Thyroid gland (tissue), 4 donors: ENCODE results near the gene RAD1. TPM values are rescaled to one million over a fixed set of nuclear protein-coding genes. Genes with fewer than 3 reads are reported as not detected.

Source experiments
- DNase-seq, 2 donors: peaks; one replicate each; pipeline ENCODE4 v3.0.0-alpha.2; 2019
- H3K27ac ChIP-seq, 3 donors: fragments of 200-600 bp; sonication (generic); 1 replicate in 2 of 3; 2 replicates in 1 of 3; pipeline ENCODE4 v1.5.1; 2016 to 2019; ENCODE audit warnings: mild to moderate bottlenecking in 1 of 3, moderate library complexity in 1 of 3
- H3K27me3 ChIP-seq: fragments of 200-600 bp; sonication (generic); one replicate; pipeline ENCODE4 v1.5.1; 2019
- H3K36me3 ChIP-seq, 2 donors: fragments of 200-600 bp; sonication (generic); one replicate each; pipeline ENCODE4 v1.5.1; 2016 to 2019
- H3K4me1 ChIP-seq, 2 donors: fragments of 200-600 bp; sonication (generic); one replicate each; pipeline ENCODE4 v1.5.1; 2017 to 2019
- H3K4me3 ChIP-seq, 3 donors: fragments of 200-600 bp; sonication (generic); replicated peaks in 1 of 3; 1 replicate in 2 of 3; 2 replicates in 1 of 3; pipeline ENCODE4 v1.5.1; 2016; ENCODE audit warnings: mild to moderate bottlenecking in 1 of 3
- H3K9me3 ChIP-seq: fragments of 200-600 bp; sonication (generic); one replicate; pipeline ENCODE4 v1.5.1; 2017
- CTCF ChIP-seq, 6 experiments: fragments of 200-600 bp in 3 of 6; fragments of 450-650 bp in 3 of 6; sonication (generic) in 3 of 6; IDR thresholded peaks; one replicate each; pipeline ENCODE4 v1.5.1; 2016 to 2019; ENCODE audit warnings: antibody characterized with exemption in 6 of 6, mild to moderate bottlenecking in 2 of 6, inconsistent platforms in 1 of 6, moderate library complexity in 1 of 6
- POLR2A ChIP-seq, 2 donors: fragments of 450-650 bp; IDR thresholded peaks; one replicate each; pipeline ENCODE4 v1.6.1; 2017; ENCODE audit warnings: antibody characterized with exemption in 2 of 2, mild to moderate bottlenecking in 2 of 2, moderate library complexity in 1 of 2
- WGBS, 2 donors: methylation state at CpG; one replicate each; pipeline ENCODE4 v1.1.5; 2017; 5-methylcytosine and 5-hydroxymethylcytosine counted together
- intact Hi-C: fragments of 100-400 bp; cut with DNase I; formaldehyde crosslinking; loops from one replicate; pipeline ENCODE4 v1.15.1; 2023
- total RNA-seq, 4 donors: library from RNA; depleted of rRNA; stranded (reverse); fragments of >200 nt; gene quantifications; one replicate each; pipeline ENCODE4 v1.2.3, GENCODE V29; 2016

The RAD1 gene
- total RNA-seq, 4 donors from 2014 or later: 31.1 to 40.7 (median 37.5) TPM

- DNase-seq: peak in 1 of 2 donors; percentile 21
- Histone ChIP-seq H3K27me3 (no peaks in the 10 kb centered on the region), H3K4me3 (no peak overlapping the region), H3K27ac (no peak overlapping the region), H3K4me1 (peaks cover 21 to 27% of the 10 kb centered on the region in 2 donors), H3K36me3 (peaks cover 4 to 7% of the 10 kb centered on the region in 2 donors), H3K9me3 (no peaks in the 10 kb centered on the region)
- intact Hi-C loops: no loop called here
- TF ChIP-seq CTCF (IDR thresholded peaks at IDR 0.05): no peak
- TF ChIP-seq POLR2A (IDR thresholded peaks at IDR 0.05): no peak
- WGBS, 2 donors: 73 to 77% methylated on average over 4 of the region's 4 CpGs
Measured at GRCh38 chr5:34918025-34918424, 2.7 kb upstream of the RAD1 start.

GRCh38 chr5:34916518-34916917 is 1.2 kb upstream of the RAD1 start:
- WGBS, 2 donors: 29 to 32% methylated on average over 6 of the region's 6 CpGs

GRCh38 chr5:34915856-34916192 is 520 bp upstream of the RAD1 start:
- Histone ChIP-seq H3K27ac (peak overlapping the region; percentile 38 to 80 (median 80)), H3K27me3 (no peaks in the 10 kb centered on the region), H3K36me3 (peaks cover 6 to 11% of the 10 kb centered on the region in 2 donors), H3K9me3 (no peaks in the 10 kb centered on the region), H3K4me3 (peak overlapping the region; percentile 70 to 92 (median 72)), H3K4me1 (peaks cover 21 to 27% of the 10 kb centered on the region in 2 donors)
- intact Hi-C loops: no loop called here
- DNase-seq: no peak
- TF ChIP-seq CTCF (IDR thresholded peaks at IDR 0.05) (no peak), POLR2A (IDR thresholded peaks at IDR 0.05) (no peak)
- WGBS, 2 donors: 0 to 1% methylated on average over 20 of the region's 20 CpGs

More at GRCh38 chr5:34916518-34916917, 1.2 kb upstream of the RAD1 start:
- no peak for DNase-seq
- Histone ChIP-seq H3K27me3 (no peaks in the 10 kb centered on the region), H3K36me3 (peaks cover 6 to 7% of the 10 kb centered on the region in 2 donors), H3K9me3 (no peaks in the 10 kb centered on the region), H3K27ac (no peak overlapping the region), H3K4me1 (peaks cover 21 to 27% of the 10 kb centered on the region in 2 donors), H3K4me3 (peak overlapping the region in 1 of 3 donors; percentile 72)
- TF ChIP-seq CTCF (IDR thresholded peaks at IDR 0.05) (no peak), POLR2A (IDR thresholded peaks at IDR 0.05) (no peak)
- intact Hi-C loops: no loop called here

- Histone ChIP-seq H3K36me3 (peaks cover 6 to 15% of the 10 kb centered on the region in 2 donors), H3K4me1 (peaks cover 21 to 27% of the 10 kb centered on the region in 2 donors), H3K27me3 (no peaks in the 10 kb centered on the region), H3K27ac (peak overlapping the region; percentile 15 to 80 (median 80)), H3K9me3 (no peaks in the 10 kb centered on the region), H3K4me3 (peak overlapping the region; percentile 70 to 78 (median 72))
- TF ChIP-seq POLR2A (IDR thresholded peaks at IDR 0.05) (no peak), CTCF (IDR thresholded peaks at IDR 0.05) (no peak)
- intact Hi-C loops: no loop called here
- DNase-seq: peak; percentile 21 to 33
- 4 to 9% methylated on average over 10 to 20 of the region's 20 CpGs for WGBS, 2 donors
Measured at GRCh38 chr5:34914671-34915138, 599 bp downstream of the RAD1 start.

- intact Hi-C loops: no loop called here
- H3K27ac ChIP-seq: no peak overlapping the region
- H3K27me3 ChIP-seq: no peaks in the 10 kb centered on the region
- no peaks in the 10 kb centered on the region for H3K9me3 ChIP-seq
- no peak for TF ChIP-seq POLR2A (IDR thresholded peaks at IDR 0.05)
- no peak for TF ChIP-seq CTCF (IDR thresholded peaks at IDR 0.05)
- WGBS, 2 donors: 83 to 86% methylated on average over 2 of the region's 2 CpGs
- no peak overlapping the region for H3K4me3 ChIP-seq
- DNase-seq: no peak
- H3K4me1 ChIP-seq: peaks cover 21 to 27% of the 10 kb centered on the region in 2 donors
- H3K36me3 ChIP-seq: peaks cover 6 to 20% of the 10 kb centered on the region in 2 donors
Measured at GRCh38 chr5:34913072-34913471, 2.2 kb downstream of the RAD1 start.
